Gastroesophageal sphincter (tissue), 4 donors: ENCODE results near the gene AACS. TPM values are rescaled to one million over a fixed set of nuclear protein-coding genes. Genes with fewer than 3 reads are reported as not detected.

Source experiments
- ATAC-seq: fragments of 150-250 bp; one replicate; pipeline ENCODE4 v1.9.1; 2016; ENCODE audit warnings: mild to moderate bottlenecking, moderate library complexity
- H3K27ac ChIP-seq, 4 donors: fragments of 200-600 bp; sonication (generic) in 3 of 4; 1 replicate in 3 of 4; 2 replicates in 1 of 4; pipeline ENCODE4 v1.5.1; 2016 to 2019
- H3K27me3 ChIP-seq: fragments of 200-600 bp; sonication (generic); one replicate; pipeline ENCODE4 v1.5.1; 2019
- H3K36me3 ChIP-seq, 2 donors: fragments of 200-600 bp; sonication (generic); one replicate each; pipeline ENCODE4 v1.5.1; 2019; ENCODE audit warnings: control low read depth in 1 of 2
- H3K4me1 ChIP-seq, 3 donors: fragments of 200-600 bp; sonication (generic); 1 replicate in 2 of 3; 2 replicates in 1 of 3; pipeline ENCODE4 v1.5.1; 2016 to 2019; ENCODE audit warnings: control low read depth in 2 of 3
- H3K4me3 ChIP-seq, 2 donors: fragments of 200-600 bp; sonication (generic); one replicate each; pipeline ENCODE4 v1.5.1; 2019; ENCODE audit warnings: mild to moderate bottlenecking in 1 of 2, moderate library complexity in 1 of 2
- H3K9me3 ChIP-seq, 3 donors: fragments of 200-600 bp; sonication (generic); one replicate each; pipeline ENCODE4 v1.5.1; 2017 to 2019; ENCODE audit warnings: control low read depth in 2 of 3
- EP300 ChIP-seq: sonication (generic); formaldehyde crosslinking; IDR thresholded peaks from one replicate; pipeline ENCODE4 v1.6.1; 2017; ENCODE audit warnings: antibody characterized with exemption, mild to moderate bottlenecking
- POLR2A ChIP-seq, 2 donors: fragments of 450-650 bp; IDR thresholded peaks; one replicate each; pipeline ENCODE4 v1.6.1; 2017; ENCODE audit warnings: antibody characterized with exemption in 2 of 2, mild to moderate bottlenecking in 2 of 2, moderate library complexity in 1 of 2
- POLR2AphosphoS5 ChIP-seq: sonication (generic); formaldehyde crosslinking; IDR thresholded peaks from one replicate; pipeline ENCODE4 v1.6.1; 2017; ENCODE audit warnings: antibody characterized with exemption
- WGBS, 2 donors: methylation state at CpG; one replicate each; pipeline ENCODE4 v1.1.5; 2018; ENCODE audit warnings: low coverage in 1 of 2; 5-methylcytosine and 5-hydroxymethylcytosine counted together
- total RNA-seq, 4 donors: library from RNA; depleted of rRNA; stranded (reverse); fragments of >200 nt; gene quantifications; one replicate each; pipeline ENCODE4 v1.1.0, GENCODE V29; 2016
- TF ChIP-seq, protein P1 (sequence below), 4 experiments: fragments of 200-600 bp in 2 of 4; fragments of 450-650 bp in 2 of 4; sonication (generic) in 1 of 4; IDR thresholded peaks; one replicate each; pipeline ENCODE4 v1.5.1; 2017 to 2019; ENCODE audit warnings: antibody characterized with exemption in 4 of 4, mild to moderate bottlenecking in 2 of 4, moderate library complexity in 2 of 4

The AACS gene
- total RNA-seq, 4 donors from 2014 or later: 10.3 to 14.6 (median 11.8) TPM

DNA sequence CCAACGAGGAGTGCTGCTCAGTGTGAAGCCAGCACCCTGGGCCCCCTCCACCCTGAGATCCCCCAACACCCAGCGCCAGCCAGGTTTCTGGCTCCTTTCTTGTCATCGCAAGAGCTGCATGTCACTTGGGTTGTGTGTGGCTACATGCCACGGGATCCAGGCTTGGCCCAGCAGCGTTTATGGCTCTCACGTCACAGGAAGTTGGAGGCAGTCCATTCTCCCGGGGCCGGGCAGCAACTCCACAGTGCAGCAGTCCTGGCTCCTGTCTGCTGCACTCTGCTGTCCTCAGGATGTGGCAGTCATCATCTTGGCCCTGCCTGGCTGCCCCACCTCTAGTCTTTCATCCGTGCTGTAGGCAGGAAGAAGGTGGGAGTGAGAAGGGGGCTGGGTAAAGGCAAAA lies 78.3 kb downstream of the AACS start:
- H3K9me3 ChIP-seq: no peaks in the 10 kb centered on the region
- no peaks in the 10 kb centered on the region for H3K4me1 ChIP-seq
- ATAC-seq: no peak
- peaks cover 0 to 26% of the 10 kb centered on the region in 2 donors for H3K36me3 ChIP-seq
- H3K4me3 ChIP-seq: no peak overlapping the region
- no peaks in the 10 kb centered on the region for H3K27me3 ChIP-seq
- 40 to 80% methylated on average over 1 to 2 of the region's 9 CpGs for WGBS, 2 donors
- TF ChIP-seq, protein P1, sequence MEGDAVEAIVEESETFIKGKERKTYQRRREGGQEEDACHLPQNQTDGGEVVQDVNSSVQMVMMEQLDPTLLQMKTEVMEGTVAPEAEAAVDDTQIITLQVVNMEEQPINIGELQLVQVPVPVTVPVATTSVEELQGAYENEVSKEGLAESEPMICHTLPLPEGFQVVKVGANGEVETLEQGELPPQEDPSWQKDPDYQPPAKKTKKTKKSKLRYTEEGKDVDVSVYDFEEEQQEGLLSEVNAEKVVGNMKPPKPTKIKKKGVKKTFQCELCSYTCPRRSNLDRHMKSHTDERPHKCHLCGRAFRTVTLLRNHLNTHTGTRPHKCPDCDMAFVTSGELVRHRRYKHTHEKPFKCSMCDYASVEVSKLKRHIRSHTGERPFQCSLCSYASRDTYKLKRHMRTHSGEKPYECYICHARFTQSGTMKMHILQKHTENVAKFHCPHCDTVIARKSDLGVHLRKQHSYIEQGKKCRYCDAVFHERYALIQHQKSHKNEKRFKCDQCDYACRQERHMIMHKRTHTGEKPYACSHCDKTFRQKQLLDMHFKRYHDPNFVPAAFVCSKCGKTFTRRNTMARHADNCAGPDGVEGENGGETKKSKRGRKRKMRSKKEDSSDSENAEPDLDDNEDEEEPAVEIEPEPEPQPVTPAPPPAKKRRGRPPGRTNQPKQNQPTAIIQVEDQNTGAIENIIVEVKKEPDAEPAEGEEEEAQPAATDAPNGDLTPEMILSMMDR (IDR thresholded peaks at IDR 0.05): no peak
- TF ChIP-seq POLR2A (IDR thresholded peaks at IDR 0.05): no peak
- H3K27ac ChIP-seq: no peak overlapping the region

DNA sequence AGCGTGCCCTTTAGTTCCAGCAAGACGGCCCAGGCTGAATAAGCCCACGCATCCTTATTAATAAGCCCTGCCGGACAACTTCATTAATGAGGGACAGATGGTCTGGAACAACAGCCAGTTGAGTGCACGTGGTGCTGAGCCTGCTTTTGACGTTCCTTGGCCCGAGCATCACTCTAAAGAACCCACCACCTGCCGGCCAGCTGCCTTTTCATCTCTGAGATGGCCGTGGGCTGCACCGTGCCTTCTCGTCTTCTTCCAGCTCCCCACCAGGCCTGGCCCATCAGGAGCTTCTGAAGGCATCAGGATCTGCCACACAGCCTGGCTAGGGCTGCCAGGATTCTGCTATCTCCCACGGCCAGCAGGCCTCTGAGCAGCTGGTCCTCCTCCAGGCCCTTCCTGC lies 80.0 kb downstream of the AACS start:
- no peak for ATAC-seq
- peaks cover 0 to 9% of the 10 kb centered on the region in 2 donors for H3K36me3 ChIP-seq
- H3K4me1 ChIP-seq: no peaks in the 10 kb centered on the region
- H3K4me3 ChIP-seq: no peak overlapping the region
- TF ChIP-seq EP300: no peak
- no peak for TF ChIP-seq POLR2A (IDR thresholded peaks at IDR 0.05)
- TF ChIP-seq POLR2AphosphoS5: no peak
- TF ChIP-seq, protein P1 (IDR thresholded peaks at IDR 0.05): no peak
- WGBS, 2 donors: 81 to 83% methylated on average over 4 to 7 of the region's 12 CpGs
- no peaks in the 10 kb centered on the region for H3K27me3 ChIP-seq
- H3K9me3 ChIP-seq: no peaks in the 10 kb centered on the region
- no peak overlapping the region for H3K27ac ChIP-seq

DNA sequence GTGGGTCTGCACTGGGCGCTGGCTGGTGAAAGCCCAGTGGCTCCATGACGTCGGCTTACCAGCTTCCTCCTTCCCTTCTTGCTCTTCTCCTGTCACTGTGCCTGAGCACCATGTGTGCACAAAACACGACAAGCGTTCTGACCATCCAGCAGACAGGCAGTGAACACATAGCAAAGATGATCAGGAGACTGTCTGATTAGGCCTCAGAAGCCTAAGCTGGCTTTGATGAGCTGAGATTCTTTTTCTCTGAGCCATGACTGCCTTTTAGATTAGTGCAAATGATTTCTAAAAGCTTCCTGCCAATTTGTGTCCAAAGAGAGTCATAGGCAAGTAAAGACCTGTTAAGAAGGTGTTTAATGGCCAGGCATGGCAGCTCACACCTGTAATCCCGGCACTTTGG lies 83.1 kb downstream of the AACS start:
- Histone ChIP-seq H3K36me3 (no peaks in the 10 kb centered on the region), H3K27ac (no peak overlapping the region), H3K4me3 (no peak overlapping the region), H3K27me3 (no peaks in the 10 kb centered on the region), H3K9me3 (no peaks in the 10 kb centered on the region), H3K4me1 (no peaks in the 10 kb centered on the region)
- TF ChIP-seq, protein P1 (IDR thresholded peaks at IDR 0.05): no peak
- TF ChIP-seq POLR2A (IDR thresholded peaks at IDR 0.05) (no peak), POLR2AphosphoS5 (no peak), EP300 (no peak)
- ATAC-seq: no peak
- 83% methylated on average over 1 of the region's 6 CpGs; no CpG with 5 or more reads in 1 of the 2 donors for WGBS, 2 donors

DNA sequence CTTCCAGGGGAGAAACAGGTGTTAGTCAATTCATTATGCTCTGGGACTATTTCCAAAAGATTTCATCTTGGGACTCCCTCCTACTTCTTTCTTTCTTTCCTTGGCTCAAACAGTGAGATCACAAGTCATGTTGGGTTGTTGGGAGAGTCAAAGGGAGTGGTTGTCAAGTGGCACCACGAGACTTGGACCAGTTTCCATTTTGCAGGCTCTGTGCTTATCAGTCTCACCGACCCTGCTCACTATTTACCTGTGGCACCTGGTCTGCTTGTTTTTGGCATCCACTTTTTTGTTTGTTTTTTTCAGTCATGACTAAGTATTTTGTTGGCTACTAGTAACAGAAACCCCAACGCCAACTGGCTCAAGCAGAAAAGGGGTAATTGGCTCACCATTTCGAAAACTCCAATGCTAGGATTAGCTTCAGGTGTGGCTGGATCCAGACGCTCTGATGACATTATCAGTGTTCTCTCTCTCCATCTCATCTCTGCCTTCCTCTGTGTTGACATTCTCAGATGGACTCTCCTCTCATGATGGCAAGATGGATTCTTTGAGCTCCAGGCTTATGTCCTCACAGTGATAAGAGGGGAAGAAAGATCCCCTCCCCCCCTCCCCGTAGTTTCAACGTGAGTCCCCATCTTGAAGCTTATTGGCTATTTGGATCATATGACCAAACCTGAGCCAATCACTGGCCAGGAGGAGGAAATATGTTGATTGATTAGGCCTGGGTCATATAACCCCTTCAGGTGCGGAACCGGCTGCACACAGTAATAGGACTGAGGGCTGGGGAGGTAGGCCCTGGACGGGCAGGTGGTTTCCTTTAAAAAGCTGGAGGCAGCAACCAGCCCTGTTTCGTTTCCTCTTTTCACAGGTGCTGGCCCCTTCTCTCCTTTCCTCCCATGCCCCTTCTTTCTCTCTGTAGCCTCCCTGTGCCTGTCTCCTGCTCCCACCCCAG lies 84.2 kb downstream of the AACS start:
- no peak overlapping the region for H3K27ac ChIP-seq

More for the DNA sequence above, 84.2 kb downstream of the AACS start:
- Histone ChIP-seq H3K27me3 (no peaks in the 10 kb centered on the region), H3K36me3 (no peaks in the 10 kb centered on the region), H3K4me1 (no peaks in the 10 kb centered on the region), H3K4me3 (no peak overlapping the region), H3K9me3 (no peaks in the 10 kb centered on the region)
- no peak for ATAC-seq
- whole genome bisulfite sequencing, 2 donors: 67 to 89% methylated on average over 5 to 6 of the region's 11 CpGs
- TF ChIP-seq POLR2AphosphoS5: no peak
- TF ChIP-seq EP300: no peak
- TF ChIP-seq, protein P1 (IDR thresholded peaks at IDR 0.05): no peak
- TF ChIP-seq POLR2A (IDR thresholded peaks at IDR 0.05): no peak
